ENCODE measurements around the gene MICAL2.

MICAL2 gene

DNA sequence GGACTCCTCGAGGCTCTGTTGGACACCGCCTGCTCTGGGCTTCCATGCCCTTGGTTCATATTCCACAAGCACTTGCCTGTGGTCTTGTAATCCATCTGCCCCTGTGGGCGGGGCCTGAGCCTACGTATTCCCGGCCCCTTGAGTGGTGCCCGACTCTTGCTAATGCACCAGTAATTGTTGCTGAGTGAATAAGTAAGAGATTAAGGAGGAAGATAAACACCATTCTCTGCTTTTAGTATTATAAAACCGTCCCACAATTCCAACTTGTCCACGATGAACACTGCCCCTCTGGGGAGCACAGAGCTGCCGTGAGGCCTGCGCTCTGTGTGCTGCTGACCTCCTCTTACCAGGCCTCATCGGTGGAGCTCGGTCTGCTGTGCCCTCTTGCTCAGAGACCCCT lies 50.3 kb downstream of the MICAL2 start:
- no peak overlapping the region for H3K4me3 ChIP-seq (ENCODE audit: low read length)
- DNase-seq (ENCODE audit: low read depth) = peak; percentile 63
- TF ChIP-seq, protein P1, sequence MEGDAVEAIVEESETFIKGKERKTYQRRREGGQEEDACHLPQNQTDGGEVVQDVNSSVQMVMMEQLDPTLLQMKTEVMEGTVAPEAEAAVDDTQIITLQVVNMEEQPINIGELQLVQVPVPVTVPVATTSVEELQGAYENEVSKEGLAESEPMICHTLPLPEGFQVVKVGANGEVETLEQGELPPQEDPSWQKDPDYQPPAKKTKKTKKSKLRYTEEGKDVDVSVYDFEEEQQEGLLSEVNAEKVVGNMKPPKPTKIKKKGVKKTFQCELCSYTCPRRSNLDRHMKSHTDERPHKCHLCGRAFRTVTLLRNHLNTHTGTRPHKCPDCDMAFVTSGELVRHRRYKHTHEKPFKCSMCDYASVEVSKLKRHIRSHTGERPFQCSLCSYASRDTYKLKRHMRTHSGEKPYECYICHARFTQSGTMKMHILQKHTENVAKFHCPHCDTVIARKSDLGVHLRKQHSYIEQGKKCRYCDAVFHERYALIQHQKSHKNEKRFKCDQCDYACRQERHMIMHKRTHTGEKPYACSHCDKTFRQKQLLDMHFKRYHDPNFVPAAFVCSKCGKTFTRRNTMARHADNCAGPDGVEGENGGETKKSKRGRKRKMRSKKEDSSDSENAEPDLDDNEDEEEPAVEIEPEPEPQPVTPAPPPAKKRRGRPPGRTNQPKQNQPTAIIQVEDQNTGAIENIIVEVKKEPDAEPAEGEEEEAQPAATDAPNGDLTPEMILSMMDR (conservative IDR thresholded peaks at IDR 0.05; ENCODE audit: low read depth, low read length) = no peak

DNA sequence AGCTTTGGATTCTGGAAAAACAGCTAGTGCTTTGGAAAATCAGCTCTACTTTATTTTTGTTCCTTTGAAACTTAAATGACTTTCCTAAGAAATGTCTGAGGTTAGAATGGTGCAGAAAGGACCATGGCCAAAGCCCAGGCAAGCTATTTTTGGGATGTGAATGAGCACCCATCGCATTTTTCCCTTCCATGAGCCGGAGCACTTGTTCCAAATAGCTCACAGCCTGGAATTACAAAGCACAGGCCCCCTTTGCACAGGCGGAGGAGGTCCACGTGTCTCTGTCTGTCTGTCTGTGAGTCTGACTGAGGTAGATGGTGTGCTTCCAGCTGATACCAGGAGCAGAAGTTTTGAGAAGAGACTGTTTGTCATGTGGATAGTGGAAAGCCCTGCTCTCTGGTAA lies 50.7 kb downstream of the MICAL2 start:
- no peak overlapping the region for H3K4me3 ChIP-seq (ENCODE audit: low read length)
- no peak for DNase-seq (ENCODE audit: low read depth)
- TF ChIP-seq, protein P1 (conservative IDR thresholded peaks at IDR 0.05; ENCODE audit: low read depth, low read length) = no peak

DNA sequence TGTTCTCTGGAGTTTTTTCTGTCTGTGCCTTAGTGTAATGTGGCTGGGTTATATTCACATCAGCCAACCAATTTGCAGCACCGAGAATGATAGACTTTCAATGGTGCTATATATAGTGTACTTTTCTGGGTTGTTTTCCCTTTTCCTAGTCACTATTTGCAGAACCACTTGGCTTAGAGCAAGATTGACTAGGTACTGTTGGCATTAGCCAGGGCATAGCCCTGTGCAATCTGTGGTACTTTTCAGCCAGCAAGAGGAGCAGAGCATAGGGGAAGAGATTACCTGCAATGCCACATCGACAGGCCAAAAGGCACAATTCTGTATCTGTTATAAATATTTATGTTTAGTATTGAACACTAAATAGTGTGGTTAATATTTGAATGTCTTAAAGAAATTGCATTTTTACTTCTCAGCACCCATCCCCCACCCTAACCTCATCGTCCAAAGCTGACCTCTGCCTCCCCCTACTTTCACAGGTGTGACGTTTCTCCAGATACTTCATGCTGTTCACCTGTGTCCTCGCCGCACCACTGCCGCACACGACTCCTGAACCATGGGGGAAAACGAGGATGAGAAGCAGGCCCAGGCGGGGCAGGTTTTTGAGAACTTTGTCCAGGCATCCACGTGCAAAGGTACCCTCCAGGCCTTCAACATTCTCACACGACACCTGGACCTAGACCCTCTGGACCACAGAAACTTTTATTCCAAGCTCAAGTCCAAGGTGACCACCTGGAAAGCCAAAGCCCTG lies 51.4 kb downstream of the MICAL2 start:
- no peak overlapping the region for H3K4me3 ChIP-seq (ENCODE audit: low read length)
- TF ChIP-seq, protein P1 (conservative IDR thresholded peaks at IDR 0.05; ENCODE audit: low read depth, low read length) = no peak
- no peak for DNase-seq (ENCODE audit: low read depth)

DNA sequence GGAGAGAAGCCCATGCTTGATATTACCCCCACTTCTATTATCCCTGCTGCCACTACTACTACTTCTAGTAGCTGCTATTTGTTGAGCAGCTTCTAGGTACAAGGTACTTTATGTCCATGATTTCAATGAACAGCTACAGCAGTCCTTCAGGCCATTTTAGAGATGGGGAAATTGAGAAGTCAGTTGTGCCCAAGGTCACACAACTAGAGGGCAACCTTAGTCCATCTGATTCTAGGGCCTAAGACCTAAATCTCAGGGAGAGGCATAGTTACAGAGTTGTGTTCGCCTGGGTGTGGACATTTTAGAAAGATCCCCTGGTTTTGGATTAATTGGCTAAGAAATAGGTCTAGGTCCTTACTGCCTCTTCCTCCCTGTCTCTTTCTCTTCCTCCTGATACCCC lies 52.3 kb downstream of the MICAL2 start:
- no peak for DNase-seq (ENCODE audit: low read depth)
- H3K4me3 ChIP-seq (ENCODE audit: low read length) = no peak overlapping the region
- TF ChIP-seq, protein P1 (conservative IDR thresholded peaks at IDR 0.05; ENCODE audit: low read depth, low read length) = no peak

DNA sequence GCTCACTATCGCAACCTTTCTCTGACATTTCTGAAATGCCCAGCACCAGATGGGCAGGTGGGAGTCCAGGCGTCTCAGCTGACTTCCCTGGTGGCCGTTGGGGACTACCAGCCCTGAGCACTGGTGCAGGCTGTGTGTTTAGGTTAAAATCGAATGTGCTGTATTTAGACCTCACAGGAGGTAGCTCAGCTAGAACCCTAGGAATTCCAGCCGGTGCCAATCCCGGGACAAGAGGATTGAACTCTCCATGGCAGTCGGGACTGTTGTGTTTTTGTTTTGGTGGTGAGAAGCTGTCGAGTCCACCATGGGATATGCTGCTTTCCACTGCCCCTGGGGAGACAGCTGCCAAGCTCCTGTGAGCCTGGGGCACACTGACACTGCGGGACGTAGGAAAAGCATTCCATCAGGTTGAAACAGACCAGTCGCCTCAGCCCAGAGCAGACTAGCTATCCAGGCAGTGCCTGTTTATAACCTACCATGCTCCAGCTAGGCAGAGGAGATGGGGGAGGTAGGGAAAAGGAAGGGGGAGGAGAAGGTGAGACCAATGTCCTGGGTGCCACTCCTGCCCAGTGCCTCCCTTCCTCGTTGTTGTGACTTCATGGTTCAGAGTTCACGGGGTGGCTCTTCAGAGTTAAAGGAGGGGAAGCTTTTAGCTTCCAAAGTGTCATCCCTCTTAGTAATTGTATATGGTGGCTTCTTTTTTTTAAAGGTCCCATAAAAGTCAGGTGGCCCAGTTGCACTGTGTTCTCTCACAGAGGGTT lies 53.0 kb downstream of the MICAL2 start:
- H3K4me3 ChIP-seq (ENCODE audit: low read length) = no peak overlapping the region
- DNase-seq (ENCODE audit: low read depth) = peak; percentile 85
- TF ChIP-seq, protein P1 (conservative IDR thresholded peaks at IDR 0.05; ENCODE audit: low read depth, low read length) = no peak

DNA sequence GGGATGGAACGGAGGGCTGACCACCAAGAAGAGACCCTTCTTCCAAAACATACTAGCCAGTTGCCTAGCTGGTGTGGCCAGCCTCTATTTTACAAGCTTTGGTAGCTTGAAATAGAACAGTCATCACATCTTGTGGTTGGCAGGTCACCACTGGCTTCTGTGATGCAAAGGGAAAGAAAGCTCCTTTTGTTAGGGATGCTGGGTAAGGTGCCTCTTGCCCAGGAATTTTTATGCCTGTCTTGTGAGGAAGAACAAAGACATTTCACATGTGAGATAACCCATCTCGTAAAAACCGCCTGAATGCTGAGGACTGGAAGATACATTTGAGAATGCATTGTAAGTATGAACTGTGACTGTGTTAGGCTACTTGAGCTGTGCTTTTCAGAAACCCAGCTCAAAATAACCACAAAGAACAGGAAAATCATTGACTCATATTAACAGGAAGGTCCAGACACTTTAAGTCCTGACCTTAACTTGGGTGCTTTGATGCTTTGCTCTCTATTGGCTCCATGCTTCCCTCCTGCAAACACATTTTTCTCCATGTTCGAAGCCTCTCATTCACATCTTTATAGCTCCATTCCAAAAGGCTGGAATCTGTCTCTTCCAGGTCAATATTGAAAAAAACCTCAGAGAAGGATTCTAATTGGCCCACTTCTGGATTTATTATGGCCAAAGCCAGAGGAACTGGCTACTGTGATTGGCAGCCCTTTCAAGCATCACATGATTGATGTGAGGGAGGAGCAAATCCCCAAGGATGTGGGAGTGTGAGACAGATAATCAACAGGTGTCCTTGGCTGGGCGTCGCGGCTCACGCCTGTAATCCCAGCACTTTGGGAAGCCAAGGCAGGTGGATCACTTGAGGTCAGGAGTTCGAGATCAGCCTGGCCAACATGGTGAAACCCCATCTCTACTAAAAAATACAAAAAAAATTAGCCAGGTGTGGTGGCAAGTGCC lies 53.9 kb downstream of the MICAL2 start:
- TF ChIP-seq, protein P1 (conservative IDR thresholded peaks at IDR 0.05; ENCODE audit: low read depth, low read length) = no peak
- no peak overlapping the region for H3K4me3 ChIP-seq (ENCODE audit: low read length)
- peak; percentile 76 for DNase-seq (ENCODE audit: low read depth)

All from retinal pigment epithelial cell (primary cell).